CD14-positive monocyte (primary cell): ENCODE data around the gene DNAJC18. TPM values are rescaled to one million over a fixed set of nuclear protein-coding genes. Genes with fewer than 3 reads are reported as not detected.

ENCODE experiments used
- DNase-seq, 3 donors: peaks; one replicate each; pipeline ENCODE4 v3.0.0-alpha.2; 2011 to 2022
- H2AFZ ChIP-seq: 2 replicates; pipeline ENCODE4 v1.6.0; 2012; ENCODE audit warnings: mild to moderate bottlenecking, low read depth, low read length, inconsistent platforms; ENCODE audit not compliant: insufficient read depth, poor library complexity, severe bottlenecking
- H3K27ac ChIP-seq, 2 donors: 1 replicate in 1 of 2; 2 replicates in 1 of 2; pipeline ENCODE4 v1.5.1; 2012 to 2013; ENCODE audit warnings: low read length in 2 of 2, control low read depth in 1 of 2, inconsistent platforms in 1 of 2, low read depth in 1 of 2, mild to moderate bottlenecking in 1 of 2
- H3K27me3 ChIP-seq, 2 donors: one replicate each; pipeline versions ENCODE4 v1.6.0 to v1.6.1; 2011 to 2013; ENCODE audit warnings: low read length in 2 of 2; ENCODE audit not compliant: control insufficient read depth in 2 of 2, insufficient read depth in 2 of 2
- H3K36me3 ChIP-seq, 2 donors: replicated peaks in 1 of 2; 1 replicate in 1 of 2; 2 replicates in 1 of 2; pipeline versions ENCODE4 v1.5.1 to v1.6.1; 2012 to 2013; ENCODE audit warnings: low read length in 2 of 2, control low read depth in 1 of 2, inconsistent platforms in 1 of 2, mild to moderate bottlenecking in 1 of 2; ENCODE audit not compliant: insufficient read depth in 2 of 2, control insufficient read depth in 1 of 2
- H3K4me1 ChIP-seq, 2 donors: 1 replicate in 1 of 2; 2 replicates in 1 of 2; pipeline versions ENCODE4 v1.5.1 to v1.6.1; 2012 to 2013; ENCODE audit warnings: low read length in 2 of 2, control low read depth in 1 of 2, inconsistent platforms in 1 of 2, mild to moderate bottlenecking in 1 of 2, moderate library complexity in 1 of 2; ENCODE audit not compliant: insufficient read depth in 2 of 2, control insufficient read depth in 1 of 2
- H3K4me2 ChIP-seq: replicated peaks from 2 replicates; pipeline ENCODE3; 2012; ENCODE audit warnings: low read length, moderate library complexity, mild to moderate bottlenecking; ENCODE audit not compliant: poor library complexity, severe bottlenecking; ENCODE audit errors: extremely low read depth
- H3K4me3 ChIP-seq, 3 experiments: fragments of 200-600 bp in 1 of 3; sonication (generic) in 1 of 3; replicated peaks in 1 of 3; 1 replicate in 2 of 3; 2 replicates in 1 of 3; pipeline ENCODE4 v1.5.1; 2011 to 2013; ENCODE audit warnings: low read length in 3 of 3, mild to moderate bottlenecking in 3 of 3, control low read depth in 2 of 3, low read depth in 2 of 3, inconsistent platforms in 1 of 3, moderate library complexity in 1 of 3
- H3K79me2 ChIP-seq: 2 replicates; pipeline ENCODE4 v1.6.0; 2012; ENCODE audit warnings: mild to moderate bottlenecking, control low read depth, inconsistent platforms, low read length, moderate library complexity; ENCODE audit not compliant: insufficient read depth
- H3K9ac ChIP-seq: 2 replicates; pipeline ENCODE4 v1.6.0; 2017; ENCODE audit warnings: low read length, mild to moderate bottlenecking; ENCODE audit not compliant: insufficient read depth, poor library complexity, severe bottlenecking
- H3K9me3 ChIP-seq, 2 donors: replicated peaks in 1 of 2; 1 replicate in 1 of 2; 2 replicates in 1 of 2; pipeline versions ENCODE4 v1.5.1 to v1.6.1; 2012 to 2013; ENCODE audit warnings: low read length in 2 of 2, control low read depth in 1 of 2; ENCODE audit not compliant: control insufficient read depth in 1 of 2, insufficient read depth in 1 of 2
- H4K20me1 ChIP-seq: 2 replicates; pipeline ENCODE4 v1.6.0; 2012; ENCODE audit warnings: mild to moderate bottlenecking, low read length, control low read depth, moderate library complexity; ENCODE audit not compliant: insufficient read depth
- H3K27ac Mint-ChIP-seq, 7 donors: one replicate each; pipeline ENCODE4 v1.8.0; 2020; ENCODE audit warnings: mild to moderate bottlenecking in 7 of 7, mixed read lengths in 7 of 7, moderate library complexity in 6 of 7, inconsistent platforms in 2 of 7
- H3K27me3 Mint-ChIP-seq, 3 donors: one replicate each; pipeline ENCODE4 v1.8.0; 2021 to 2022; ENCODE audit warnings: low read depth in 3 of 3, mild to moderate bottlenecking in 3 of 3, mixed read lengths in 3 of 3, moderate library complexity in 3 of 3, inconsistent platforms in 1 of 3
- H3K36me3 Mint-ChIP-seq, 2 donors: one replicate each; pipeline ENCODE4 v1.8.0; 2020; ENCODE audit warnings: mixed read lengths in 2 of 2, inconsistent platforms in 1 of 2, mild to moderate bottlenecking in 1 of 2
- H3K4me1 Mint-ChIP-seq: one replicate; pipeline ENCODE4 v1.8.0; 2020; ENCODE audit warnings: mild to moderate bottlenecking, mixed read lengths
- H3K4me3 Mint-ChIP-seq, 2 donors: one replicate each; pipeline ENCODE4 v1.8.0; 2020; ENCODE audit warnings: mild to moderate bottlenecking in 2 of 2, mixed read lengths in 2 of 2, moderate library complexity in 1 of 2
- H3K9me3 Mint-ChIP-seq, 7 donors: one replicate each; pipeline ENCODE4 v1.8.0; 2020 to 2022; ENCODE audit warnings: mixed read lengths in 7 of 7, mild to moderate bottlenecking in 6 of 7, moderate library complexity in 6 of 7, inconsistent platforms in 2 of 7
- CTCF ChIP-seq: fragments of 200-600 bp; IDR thresholded peaks from one replicate; pipeline ENCODE4 v1.8.0; 2022; ENCODE audit warnings: antibody characterized with exemption, mild to moderate bottlenecking
- WGBS: methylation state at CpG from one replicate; pipeline ENCODE4 v1.1.5; 2013; ENCODE audit warnings: missing lambda C conversion rate; ENCODE audit not compliant: insufficient coverage; 5-methylcytosine and 5-hydroxymethylcytosine counted together
- intact Hi-C, 2 donors: fragments of 100-400 bp; cut with micrococcal nuclease; formaldehyde crosslinking; loops; one replicate each; pipeline versions ENCODE4 v1.15.0 to v1.15.1; 2023
- polyA plus RNA-seq, 3 donors: library from polyadenylated mRNA; depleted of rRNA in 1 of 3; unstranded in 2 of 3; stranded (reverse) in 1 of 3; fragments of 300-500 nt in 2 of 3; fragments of >200 nt in 1 of 3; fragmentation: Illumina TruSeq in 2 of 3; gene quantifications; 1 replicate in 2 of 3; 2 replicates in 1 of 3; pipeline ENCODE4 v1.2.3, GENCODE V29; 2012 to 2021

The DNAJC18 gene
- polyA plus RNA-seq, 3 donors, result 0.87 to 2.6 (median 2.2) TPM

- no peak for TF ChIP-seq CTCF
- H3K27ac Mint-ChIP-seq, result no peak overlapping the region
- Histone ChIP-seq H3K79me2 (no peaks in the 10 kb centered on the region), H4K20me1 (no peaks in the 10 kb centered on the region), H3K9me3 (no peaks in the 10 kb centered on the region), H3K27ac (no peak overlapping the region), H3K36me3 (no peaks in the 10 kb centered on the region), H3K4me2 (no peak overlapping the region), H3K4me1 (no peaks in the 10 kb centered on the region), H3K4me3 (no peak overlapping the region), H3K27me3 (no peaks in the 10 kb centered on the region), H2AFZ (no peak overlapping the region), H3K9ac (no peak overlapping the region)
- no peaks in the 10 kb centered on the region for H3K4me1 Mint-ChIP-seq
- WGBS, result no CpG with 5 or more reads among the region's 1 CpG
- intact Hi-C loops, result no loop called here
- no peaks in the 10 kb centered on the region for H3K27me3 Mint-ChIP-seq
- no peak overlapping the region for H3K4me3 Mint-ChIP-seq
- DNase-seq, result no peak
- H3K9me3 Mint-ChIP-seq, result no peaks in the 10 kb centered on the region
- H3K36me3 Mint-ChIP-seq, result peaks cover 0 to 4% of the 10 kb centered on the region in 2 donors
Measured at GRCh38 chr5:139431706-139432105, 7.6 kb downstream of the DNAJC18 start.

- no peaks in the 10 kb centered on the region for H3K4me1 Mint-ChIP-seq
Measured at GRCh38 chr5:139430015-139430414, 9.3 kb downstream of the DNAJC18 start.

More at GRCh38 chr5:139430015-139430414, 9.3 kb downstream of the DNAJC18 start:
- Histone ChIP-seq H3K79me2 (no peaks in the 10 kb centered on the region), H2AFZ (no peak overlapping the region), H3K9ac (no peak overlapping the region), H3K27me3 (no peaks in the 10 kb centered on the region), H4K20me1 (no peaks in the 10 kb centered on the region), H3K4me1 (no peaks in the 10 kb centered on the region), H3K4me2 (no peak overlapping the region), H3K4me3 (no peak overlapping the region), H3K9me3 (no peaks in the 10 kb centered on the region), H3K27ac (no peak overlapping the region), H3K36me3 (no peaks in the 10 kb centered on the region)
- Mint-ChIP-seq H3K27ac (no peak overlapping the region), H3K4me3 (no peak overlapping the region), H3K9me3 (no peaks in the 10 kb centered on the region), H3K36me3 (peaks cover 0 to 4% of the 10 kb centered on the region in 2 donors), H3K27me3 (no peaks in the 10 kb centered on the region)
- WGBS, result no CpG with 5 or more reads among the region's 2 CpGs
- intact Hi-C loops, result no loop called here
- TF ChIP-seq CTCF, result no peak
- DNase-seq, result no peak
